Measurements from ENCODE around the gene RIPOR3. TPM values are rescaled to one million over a fixed set of nuclear protein-coding genes. Genes with fewer than 3 reads are reported as not detected.
A peak's percentile ranks its signal among the peaks of the same experiment; 100 is the strongest.

Gene RIPOR3
- total and polyA plus RNA-seq, 2 experiments from 2014 or later, result 5.6 to 5.7 TPM

DNA sequence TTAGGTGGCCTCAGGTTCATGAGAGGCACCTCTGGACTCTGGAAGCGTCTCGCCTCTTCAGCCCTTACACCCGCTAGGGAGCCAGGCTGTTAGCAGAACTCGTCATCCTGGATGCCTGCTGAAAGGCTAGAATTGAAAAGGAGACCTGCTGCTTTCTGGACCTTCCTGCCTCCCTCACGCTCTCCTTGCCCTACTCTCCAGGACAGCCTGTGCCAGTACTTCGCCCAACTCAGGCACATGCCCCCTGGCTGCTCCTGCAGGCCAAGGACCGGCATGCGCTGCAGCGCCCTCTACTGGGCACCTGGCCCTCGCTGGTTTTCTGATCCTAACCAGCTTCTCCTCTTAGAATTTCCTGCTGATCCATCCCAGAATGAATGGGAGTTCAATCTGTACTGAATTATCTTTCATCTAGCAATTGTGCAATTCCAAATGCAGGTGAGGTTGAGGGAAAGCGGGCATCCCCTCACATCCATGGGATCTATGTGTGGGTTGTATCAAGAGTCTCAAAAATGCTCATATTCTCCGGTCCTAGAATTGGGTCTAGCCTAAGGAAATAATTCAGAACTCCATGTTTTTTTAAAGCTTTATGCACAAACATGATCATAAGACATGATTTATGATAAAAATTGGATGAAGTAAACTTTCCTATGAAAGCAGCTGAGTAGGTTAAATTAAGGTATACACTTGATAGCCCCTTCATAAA lies 103.2 kb downstream of the RIPOR3 start:
- Histone ChIP-seq H3K79me2 (no peaks in the 10 kb centered on the region), H3K27me3 (no peaks in the 10 kb centered on the region), H3K4me3 (no peak overlapping the region), H3K9me2 (replicated peaks; ENCODE audit: insufficient read depth) (no peaks in the 10 kb centered on the region), H3K36me3 (replicated peaks; ENCODE audit: insufficient read depth, low read depth) (no peaks in the 10 kb centered on the region), H3K9me3 (ENCODE audit: low read depth) (no peaks in the 10 kb centered on the region), H2AFZ (no peak overlapping the region), H3K4me2 (no peak overlapping the region), H3K27ac (no peak overlapping the region), H3K4me1 (ENCODE audit: insufficient read depth) (no peaks in the 10 kb centered on the region), H4K20me1 (ENCODE audit: insufficient read depth, poor library complexity, severe bottlenecking) (no peaks in the 10 kb centered on the region)
- DNase-seq (ENCODE audit: low spot score), result peak; percentile 83
- WGBS (ENCODE audit: low lambda C conversion rate, missing lambda C conversion rate), result 63% methylated on average over 12 of the region's 12 CpGs
- no peak for TF ChIP-seq EZH2phosphoT487 (IDR thresholded peaks at IDR 0.05; ENCODE audit: low read depth, severe bottlenecking, unreplicated experiment)
- TF ChIP-seq, protein P1, sequence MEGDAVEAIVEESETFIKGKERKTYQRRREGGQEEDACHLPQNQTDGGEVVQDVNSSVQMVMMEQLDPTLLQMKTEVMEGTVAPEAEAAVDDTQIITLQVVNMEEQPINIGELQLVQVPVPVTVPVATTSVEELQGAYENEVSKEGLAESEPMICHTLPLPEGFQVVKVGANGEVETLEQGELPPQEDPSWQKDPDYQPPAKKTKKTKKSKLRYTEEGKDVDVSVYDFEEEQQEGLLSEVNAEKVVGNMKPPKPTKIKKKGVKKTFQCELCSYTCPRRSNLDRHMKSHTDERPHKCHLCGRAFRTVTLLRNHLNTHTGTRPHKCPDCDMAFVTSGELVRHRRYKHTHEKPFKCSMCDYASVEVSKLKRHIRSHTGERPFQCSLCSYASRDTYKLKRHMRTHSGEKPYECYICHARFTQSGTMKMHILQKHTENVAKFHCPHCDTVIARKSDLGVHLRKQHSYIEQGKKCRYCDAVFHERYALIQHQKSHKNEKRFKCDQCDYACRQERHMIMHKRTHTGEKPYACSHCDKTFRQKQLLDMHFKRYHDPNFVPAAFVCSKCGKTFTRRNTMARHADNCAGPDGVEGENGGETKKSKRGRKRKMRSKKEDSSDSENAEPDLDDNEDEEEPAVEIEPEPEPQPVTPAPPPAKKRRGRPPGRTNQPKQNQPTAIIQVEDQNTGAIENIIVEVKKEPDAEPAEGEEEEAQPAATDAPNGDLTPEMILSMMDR (IDR thresholded peaks at IDR 0.05; ENCODE audit: poor library complexity), result peak; percentile 82

DNA sequence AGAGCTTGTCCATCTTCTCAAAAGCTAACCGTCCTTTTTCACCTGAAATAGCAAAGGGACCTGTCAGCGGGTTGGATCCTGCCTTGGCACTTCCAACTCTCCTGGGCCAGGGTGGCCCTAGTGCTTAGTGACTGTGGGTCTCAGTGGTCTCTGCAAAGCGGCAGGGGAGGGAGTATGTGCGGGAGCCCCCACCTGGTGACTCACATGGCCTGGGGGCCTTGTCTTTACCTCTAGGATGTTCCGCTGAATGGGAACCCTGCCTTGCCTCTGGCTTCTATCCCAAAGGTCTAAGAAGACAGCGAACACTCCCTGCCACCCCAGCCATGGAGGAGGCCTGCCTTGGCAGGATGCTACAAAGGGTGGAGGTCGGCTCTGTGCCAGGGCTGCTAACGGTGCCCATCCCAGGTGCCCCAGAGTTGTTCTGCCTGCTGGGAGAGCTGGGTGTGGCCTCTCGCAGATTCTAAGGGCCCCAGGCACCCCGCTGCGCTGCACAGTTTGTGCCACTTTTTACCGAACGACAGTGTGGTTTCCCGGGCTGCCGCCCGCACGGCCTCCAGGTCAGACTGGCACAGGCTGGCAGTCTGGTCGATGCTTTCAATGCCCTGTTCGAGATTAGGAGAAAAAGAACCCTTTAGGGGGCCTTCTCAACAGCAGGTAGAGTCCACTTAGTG lies 103.9 kb downstream of the RIPOR3 start:
- no peaks in the 10 kb centered on the region for H3K27me3 ChIP-seq
- WGBS (ENCODE audit: low lambda C conversion rate, missing lambda C conversion rate), result 96% methylated on average over 19 of the region's 19 CpGs
- H3K4me3 ChIP-seq, result no peak overlapping the region
- no peaks in the 10 kb centered on the region for H3K4me1 ChIP-seq (ENCODE audit: insufficient read depth)
- H3K27ac ChIP-seq, result no peak overlapping the region
- no peaks in the 10 kb centered on the region for H3K9me2 ChIP-seq (replicated peaks; ENCODE audit: insufficient read depth)
- no peak overlapping the region for H3K4me2 ChIP-seq
- no peaks in the 10 kb centered on the region for H3K9me3 ChIP-seq (ENCODE audit: low read depth)
- no peaks in the 10 kb centered on the region for H4K20me1 ChIP-seq (ENCODE audit: insufficient read depth, poor library complexity, severe bottlenecking)
- TF ChIP-seq EZH2phosphoT487 (IDR thresholded peaks at IDR 0.05; ENCODE audit: low read depth, severe bottlenecking, unreplicated experiment) (no peak), EZH2 (IDR thresholded peaks at IDR 0.05; ENCODE audit: borderline replicate concordance) (no peak)
- TF ChIP-seq, protein P1 (IDR thresholded peaks at IDR 0.05; ENCODE audit: poor library complexity), result no peak
- H3K79me2 ChIP-seq, result no peaks in the 10 kb centered on the region
- H3K36me3 ChIP-seq (replicated peaks; ENCODE audit: insufficient read depth, low read depth), result no peaks in the 10 kb centered on the region
- DNase-seq (ENCODE audit: low spot score), result no peak
- H2AFZ ChIP-seq, result no peak overlapping the region

DNA sequence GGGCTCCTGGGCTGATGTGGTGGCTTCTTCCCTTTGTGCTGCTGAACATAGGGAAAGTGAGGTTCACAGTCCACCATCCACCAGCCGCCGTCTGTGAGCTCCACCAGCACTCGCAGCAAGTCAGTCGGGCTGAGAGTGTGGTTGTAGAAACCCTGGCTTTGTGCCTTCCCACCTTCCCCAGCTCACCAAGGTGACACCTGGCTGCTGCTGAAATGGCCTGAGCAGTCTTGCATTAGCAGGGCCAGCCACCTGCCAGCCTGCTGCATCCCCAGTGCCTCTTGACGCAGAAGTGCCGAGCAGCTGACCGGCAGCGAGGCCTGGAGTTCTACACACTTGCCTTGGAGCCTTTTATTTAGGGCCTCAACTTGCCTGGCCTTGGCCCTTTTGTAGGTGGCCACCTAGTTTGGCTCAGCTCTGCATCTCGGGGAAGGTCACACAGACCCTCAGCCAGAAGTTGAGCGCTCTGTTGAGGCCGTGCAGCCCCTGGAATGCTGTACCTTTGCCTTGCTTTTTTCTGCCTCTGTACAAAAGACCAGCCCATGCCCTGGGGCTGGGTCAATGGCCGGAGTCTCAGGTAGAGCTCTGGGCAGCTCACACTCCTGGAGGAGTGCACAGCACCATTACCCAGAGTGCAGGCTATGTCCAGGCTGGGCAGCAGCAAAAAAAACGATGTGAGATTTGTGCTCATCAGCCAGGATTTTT lies 104.7 kb downstream of the RIPOR3 start:
- Histone ChIP-seq H2AFZ (no peak overlapping the region), H3K79me2 (no peaks in the 10 kb centered on the region), H3K27ac (no peak overlapping the region), H4K20me1 (ENCODE audit: insufficient read depth, poor library complexity, severe bottlenecking) (no peaks in the 10 kb centered on the region), H3K4me2 (no peak overlapping the region), H3K4me3 (no peak overlapping the region), H3K9me2 (replicated peaks; ENCODE audit: insufficient read depth) (no peaks in the 10 kb centered on the region), H3K4me1 (ENCODE audit: insufficient read depth) (no peaks in the 10 kb centered on the region), H3K27me3 (no peaks in the 10 kb centered on the region), H3K9me3 (ENCODE audit: low read depth) (no peaks in the 10 kb centered on the region), H3K36me3 (replicated peaks; ENCODE audit: insufficient read depth, low read depth) (no peaks in the 10 kb centered on the region)
- no peak for TF ChIP-seq EZH2phosphoT487 (IDR thresholded peaks at IDR 0.05; ENCODE audit: low read depth, severe bottlenecking, unreplicated experiment)
- TF ChIP-seq, protein P1 (IDR thresholded peaks at IDR 0.05; ENCODE audit: poor library complexity), result no peak
- no peak for TF ChIP-seq EZH2 (IDR thresholded peaks at IDR 0.05; ENCODE audit: borderline replicate concordance)
- 94% methylated on average over 13 of the region's 13 CpGs for WGBS (ENCODE audit: low lambda C conversion rate, missing lambda C conversion rate)
- DNase-seq (ENCODE audit: low spot score), result no peak

Measured in hepatocyte (in vitro differentiated cells).